GM21528 (cell line): ENCODE measurements around the gene OCA2.
"Not testable (repeated sequence)": the region's sequence is repeated elsewhere in the genome, so short reads cannot be mapped to it uniquely, and the experiment has no call there.

Experiments
- ATAC-seq: cut with Tn5 transposase; IDR thresholded peaks from one replicate; pipeline ENCODE4 v1.9.1; 2021; ENCODE audit warnings: mild to moderate bottlenecking, moderate library complexity; ENCODE audit not compliant: unreplicated experiment, low FRiP score

OCA2 gene

DNA sequence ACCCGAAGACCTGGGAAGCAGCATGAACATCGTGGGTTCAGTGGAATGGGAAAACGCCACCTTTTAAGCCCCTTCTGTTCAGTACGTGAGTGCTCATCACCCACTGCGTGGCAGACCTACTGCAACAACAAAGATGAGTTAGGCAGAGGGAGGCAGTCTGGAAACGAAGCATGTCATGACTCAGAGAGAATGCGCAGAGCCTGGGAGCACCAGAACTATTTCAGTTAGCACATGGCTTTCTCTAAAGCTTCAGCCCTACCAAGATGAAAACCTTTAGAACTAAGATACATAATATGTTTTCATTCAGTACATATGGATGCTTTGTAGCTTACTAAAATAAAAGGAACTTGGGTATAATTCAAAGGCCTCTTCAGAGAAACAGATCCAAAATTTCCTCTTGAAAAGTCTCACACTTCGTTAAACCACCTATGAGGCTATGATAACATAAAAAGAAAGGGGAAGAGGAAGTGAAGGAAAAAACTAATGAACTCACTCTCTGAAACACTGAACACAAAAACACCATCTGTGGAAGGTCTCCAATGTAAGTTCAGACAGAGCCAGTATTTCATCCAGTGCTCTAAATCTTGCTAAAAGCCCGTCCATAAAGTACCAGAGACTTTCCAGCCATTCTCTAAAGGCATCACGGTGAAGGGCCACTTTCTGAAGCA, 140.1 kb downstream of the OCA2 start:
- ATAC-seq = no peak

DNA sequence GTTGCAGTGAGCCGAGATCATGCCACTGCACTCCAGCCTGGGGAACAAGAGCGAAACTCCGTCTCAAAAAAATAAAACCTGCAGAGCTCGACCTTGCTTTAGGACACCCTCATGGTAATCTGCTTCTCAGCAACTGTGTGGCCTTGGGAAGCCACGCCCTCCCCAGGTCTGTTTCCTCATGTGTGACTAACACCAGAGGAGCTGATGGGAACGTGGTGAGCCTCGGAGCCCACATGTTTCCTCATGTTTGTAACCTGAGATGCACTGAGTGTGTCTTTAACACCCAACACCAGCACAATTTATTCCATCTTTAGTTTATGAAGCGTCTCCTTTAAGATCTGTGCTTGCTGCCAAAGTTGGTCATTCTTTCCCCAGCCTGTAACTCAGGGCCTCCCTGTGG, 142.8 kb downstream of the OCA2 start:
- ATAC-seq = no peak

DNA sequence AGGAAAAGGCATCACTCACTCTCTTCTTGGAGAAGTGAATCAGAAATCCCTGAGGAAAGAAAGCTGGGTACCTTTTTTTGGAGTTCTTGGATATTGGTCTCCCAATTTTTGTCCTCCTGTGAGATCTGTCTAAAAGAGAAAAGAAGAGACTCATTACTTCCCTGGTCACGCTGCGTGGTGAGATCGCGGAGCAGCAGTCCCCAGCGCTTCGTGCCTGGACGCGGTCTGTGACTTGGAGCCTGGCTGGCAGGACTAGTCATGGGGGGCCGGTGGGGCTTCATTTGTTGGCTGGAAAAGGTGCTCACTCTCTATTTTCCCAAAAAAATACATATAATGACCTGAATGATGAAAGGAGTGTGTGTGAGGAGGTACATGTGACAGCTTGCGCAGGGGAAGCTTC, 144.0 kb downstream of the OCA2 start:
- ATAC-seq = no peak

- ATAC-seq = not testable (repeated sequence)
These were observed 146.5 kb downstream of the OCA2 start for GRCh38 chr15:27952593-27952992.

DNA sequence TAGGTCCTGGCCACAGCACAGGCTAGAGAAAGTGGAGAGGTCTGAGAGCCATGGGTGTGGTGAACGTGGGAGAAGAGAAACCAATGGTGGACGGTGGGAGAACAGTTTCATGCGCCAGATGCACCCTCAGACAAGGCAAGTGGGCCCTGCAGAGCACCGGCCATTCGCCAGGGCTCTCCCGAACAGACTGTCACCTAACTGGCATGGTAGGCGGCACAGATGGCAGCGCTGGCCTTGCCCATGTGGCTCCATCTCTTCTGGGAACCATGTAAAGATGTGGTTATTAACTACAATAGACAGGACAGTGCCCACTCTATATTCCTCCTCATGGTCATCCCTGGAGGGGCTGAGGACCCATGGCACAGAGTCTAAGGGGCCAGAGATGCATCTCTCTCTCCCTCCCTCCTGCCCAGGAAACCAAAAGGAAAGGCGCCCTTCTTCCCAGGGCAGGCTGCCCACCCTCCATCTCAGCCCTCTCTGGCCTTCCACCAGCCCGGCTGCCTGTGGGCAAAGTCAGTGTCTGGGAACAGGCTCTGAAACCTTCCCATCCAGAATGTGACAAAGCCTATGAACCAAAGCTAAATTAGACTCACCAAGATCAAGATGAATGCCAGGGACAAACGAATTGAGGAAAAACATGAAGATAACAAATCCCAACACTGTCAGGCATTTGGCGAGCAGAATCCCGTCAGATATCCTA, 147.8 kb downstream of the OCA2 start:
- no peak for ATAC-seq

DNA sequence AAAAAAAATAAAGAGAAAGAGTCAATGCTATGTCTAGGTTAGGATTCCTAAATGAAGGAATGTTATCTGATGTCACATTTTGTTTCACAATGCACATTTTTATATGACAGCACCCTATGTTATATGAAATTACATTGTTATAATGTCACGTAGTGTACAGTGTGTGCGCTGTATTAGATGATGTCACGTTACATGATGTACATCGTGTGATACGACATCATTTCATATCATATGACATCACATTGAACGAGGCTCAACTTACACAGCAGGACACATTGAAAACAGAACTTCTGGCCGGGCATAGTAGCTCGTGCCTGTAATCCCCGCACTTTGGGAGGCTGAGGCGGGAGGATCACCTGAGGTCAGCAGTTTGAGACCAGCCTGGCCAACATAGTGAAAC, 150.0 kb downstream of the OCA2 start:
- ATAC-seq = no peak

DNA sequence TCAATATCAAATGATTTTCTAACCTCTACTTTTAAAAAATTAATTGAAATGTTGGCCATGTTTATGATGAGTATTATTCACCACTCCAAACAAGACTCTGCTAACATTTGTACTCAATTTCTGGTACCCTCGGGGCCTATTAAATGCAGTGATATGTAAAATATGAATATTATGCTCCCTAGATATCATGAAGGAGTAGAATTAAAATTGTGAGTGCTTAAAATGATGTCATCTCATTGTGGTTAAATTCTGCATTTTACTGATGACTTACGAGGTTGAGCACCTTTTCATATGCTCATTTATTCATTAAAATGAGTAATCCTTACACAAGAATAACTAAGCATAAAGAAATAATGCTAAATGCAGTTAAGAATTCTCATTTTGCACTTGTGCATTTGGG, 159.9 kb downstream of the OCA2 start:
- ATAC-seq = no peak

- ATAC-seq = no peak
These were observed 161.3 kb downstream of the OCA2 start for GRCh38 chr15:27937851-27938250.

DNA sequence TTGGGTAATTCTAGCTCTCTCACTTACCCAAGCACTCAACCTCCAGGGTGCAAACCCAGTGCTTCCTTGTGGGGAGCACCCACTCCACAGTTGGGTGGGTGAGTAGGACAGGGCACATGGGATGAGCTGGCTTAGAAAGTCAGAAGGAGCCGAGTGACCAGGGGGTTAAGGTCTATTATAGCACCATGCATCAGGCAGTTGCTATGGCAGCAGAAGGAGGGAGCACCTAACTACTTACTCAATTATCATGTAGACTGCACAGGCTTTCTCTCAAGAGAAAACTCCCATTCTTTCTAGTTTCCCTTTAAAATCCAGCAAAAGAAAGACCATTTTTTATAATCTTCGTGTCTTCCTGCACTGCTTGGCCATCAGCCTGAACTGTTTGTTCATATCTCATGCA, 163.0 kb downstream of the OCA2 start:
- no peak for ATAC-seq

DNA sequence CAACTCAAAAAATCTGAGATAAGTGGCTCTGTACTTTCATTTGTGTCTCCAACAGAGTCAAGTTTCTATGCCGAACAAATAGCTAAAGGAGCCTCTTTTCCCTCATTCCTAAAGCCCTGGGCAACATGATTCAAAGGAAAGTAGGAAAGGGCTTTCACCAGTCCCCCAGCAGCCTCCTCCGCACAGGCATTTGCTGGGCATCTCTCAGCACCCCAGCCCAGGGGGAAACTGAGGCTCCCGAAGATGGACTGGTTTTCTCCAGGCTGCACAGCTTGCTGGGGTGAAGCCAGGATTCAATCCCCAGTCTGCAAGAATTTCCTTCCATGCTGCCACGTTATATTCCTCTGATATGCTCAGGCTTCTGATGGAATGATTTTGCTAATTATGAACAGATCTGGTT, 163.8 kb downstream of the OCA2 start:
- ATAC-seq = no peak

DNA sequence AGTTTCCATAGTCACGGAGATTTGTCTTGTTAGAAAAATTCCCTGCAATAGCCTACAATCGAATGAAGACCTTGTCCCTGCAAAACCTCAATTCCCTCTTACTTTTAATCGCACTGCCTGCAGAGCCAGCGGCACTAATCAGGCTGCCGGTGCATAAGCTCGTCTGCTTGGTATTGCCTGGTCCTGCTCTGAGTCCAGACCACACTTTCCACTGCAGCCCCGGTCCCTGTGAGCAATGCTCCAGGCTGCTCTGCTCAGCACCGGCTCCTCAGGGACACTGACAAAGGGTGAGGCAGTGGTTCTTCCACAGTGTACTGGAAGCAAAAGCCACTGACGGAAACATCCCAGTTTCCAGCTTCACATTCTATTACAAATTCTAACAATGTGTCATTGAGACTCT, 164.3 kb downstream of the OCA2 start:
- no peak for ATAC-seq

DNA sequence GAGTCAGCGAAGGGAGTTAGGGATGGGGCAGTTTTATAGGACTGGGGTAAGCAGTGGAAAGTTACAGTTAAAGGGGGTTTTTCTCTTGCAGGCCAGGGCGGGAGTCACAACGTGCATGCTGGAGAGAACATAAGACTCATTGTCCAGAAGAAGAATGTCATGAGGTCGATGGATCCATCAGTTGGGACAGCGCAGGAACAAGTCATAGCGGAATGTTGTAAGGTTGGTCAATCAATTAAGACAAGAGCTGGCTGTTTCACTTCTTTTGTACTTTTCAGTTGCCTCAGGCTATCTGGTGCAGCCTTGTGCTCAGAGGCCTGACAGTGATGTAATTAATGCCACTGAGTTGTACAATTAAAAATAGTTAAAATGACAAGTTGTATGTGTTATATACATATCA, 165.6 kb downstream of the OCA2 start:
- no peak for ATAC-seq

DNA sequence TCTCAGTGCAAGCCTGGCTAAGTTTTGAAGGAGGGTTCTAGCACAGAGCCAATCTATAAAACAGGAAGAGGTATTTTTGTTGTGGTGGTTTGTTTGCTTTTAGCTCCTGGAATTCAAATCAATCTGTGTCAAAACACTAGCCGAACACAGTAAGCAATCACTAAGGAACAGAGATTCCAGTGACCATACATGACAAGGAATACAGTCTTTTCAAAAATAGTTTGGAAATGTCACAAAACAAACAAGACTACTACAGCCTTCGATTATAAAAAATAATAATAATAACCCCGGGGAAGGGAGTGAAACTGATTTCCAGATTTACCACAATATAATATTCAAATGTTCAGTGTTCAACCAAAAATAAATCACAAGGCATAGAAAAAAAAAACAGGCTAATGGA, 166.5 kb downstream of the OCA2 start:
- no peak for ATAC-seq

- ATAC-seq = no peak
These were observed 170.7 kb downstream of the OCA2 start for GRCh38 chr15:27928386-27928785.

DNA sequence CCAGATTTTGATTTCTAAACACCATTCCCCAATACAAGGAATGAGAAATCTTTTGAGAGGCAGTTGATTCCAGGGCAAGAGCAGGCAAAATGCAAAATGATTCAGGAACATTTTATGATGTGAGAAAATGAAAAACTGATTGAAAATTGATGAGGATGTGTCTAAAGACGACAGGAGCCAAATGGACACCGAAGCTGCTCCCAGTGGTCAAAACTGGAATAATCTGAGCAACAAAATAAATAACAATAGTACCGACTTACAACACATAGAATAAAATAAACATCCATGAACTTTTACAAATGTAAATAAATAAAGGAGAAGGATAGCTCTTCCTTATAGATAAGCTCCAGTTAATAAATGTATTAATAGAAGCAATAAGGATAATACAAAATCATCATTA, 186.8 kb downstream of the OCA2 start:
- no peak for ATAC-seq

- ATAC-seq = no peak
These were observed 192.3 kb downstream of the OCA2 start for GRCh38 chr15:27906802-27907201.

DNA sequence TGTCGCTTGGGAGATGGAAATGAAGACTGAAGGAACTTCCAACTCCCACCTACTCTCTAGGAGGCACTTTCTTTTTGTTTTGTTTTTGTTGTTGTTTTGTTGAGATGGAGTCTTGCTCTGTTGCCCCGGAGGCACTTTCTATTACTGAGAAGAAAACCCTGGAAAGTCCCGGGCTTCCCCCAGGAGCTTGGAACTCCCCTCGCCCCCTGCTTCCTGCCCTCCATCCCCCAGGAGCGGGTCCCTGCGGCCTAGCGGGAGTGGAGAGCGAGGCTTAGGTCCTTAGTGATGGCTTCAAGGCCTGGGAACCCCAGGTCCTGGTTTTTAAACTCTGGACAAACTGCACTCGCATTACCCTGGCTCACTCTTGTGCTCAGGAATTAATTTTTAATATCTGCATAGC, 195.7 kb downstream of the OCA2 start:
- ATAC-seq = no peak

- no peak for ATAC-seq
These were observed 196.3 kb downstream of the OCA2 start for GRCh38 chr15:27902680-27903385.

GRCh38 chr15:27899583-27900285, 199.4 kb downstream of the OCA2 start:
- ATAC-seq = no peak

- ATAC-seq = no peak
These were observed 201.6 kb downstream of the OCA2 start for GRCh38 chr15:27897481-27897880.

GRCh38 chr15:27894645-27895044, 204.5 kb downstream of the OCA2 start:
- ATAC-seq = no peak
